IPS-15b (cell line): ENCODE data around the gene SLCO3A1.

Source experiments
- H3K27me3 ChIP-seq: one replicate; pipeline ENCODE4 v1.6.1; 2013; ENCODE audit warnings: low read length; ENCODE audit not compliant: control insufficient read depth, insufficient read depth
- H3K36me3 ChIP-seq: one replicate; pipeline ENCODE4 v1.6.1; 2013; ENCODE audit warnings: low read length; ENCODE audit not compliant: control insufficient read depth, insufficient read depth
- H3K4me1 ChIP-seq: one replicate; pipeline ENCODE4 v1.6.1; 2013; ENCODE audit warnings: mild to moderate bottlenecking, low read length; ENCODE audit not compliant: control insufficient read depth, insufficient read depth
- H3K4me3 ChIP-seq: one replicate; pipeline ENCODE4 v1.5.1; 2013; ENCODE audit warnings: low read depth, low read length
- H3K9ac ChIP-seq: one replicate; pipeline ENCODE4 v1.6.1; 2013; ENCODE audit warnings: low read depth, mild to moderate bottlenecking, low read length
- H3K9me3 ChIP-seq: one replicate; pipeline ENCODE4 v1.6.1; 2013; ENCODE audit warnings: mild to moderate bottlenecking, low read length; ENCODE audit not compliant: control insufficient read depth, insufficient read depth

Gene SLCO3A1

GRCh38 chr15:92073044-92073785, 219.7 kb downstream of the SLCO3A1 start:
- no peaks in the 10 kb centered on the region for H3K9me3 ChIP-seq
- no peaks in the 10 kb centered on the region for H3K36me3 ChIP-seq
- no peak overlapping the region for H3K9ac ChIP-seq
- H3K4me1 ChIP-seq, result peaks cover 2% of the 10 kb centered on the region
- H3K4me3 ChIP-seq, result no peak overlapping the region
- no peaks in the 10 kb centered on the region for H3K27me3 ChIP-seq

GRCh38 chr15:92074101-92074500, 220.6 kb downstream of the SLCO3A1 start:
- Histone ChIP-seq H3K9ac (no peak overlapping the region), H3K9me3 (no peaks in the 10 kb centered on the region)

GRCh38 chr15:92074646-92075045, 221.1 kb downstream of the SLCO3A1 start:
- no peak overlapping the region for H3K9ac ChIP-seq
- no peaks in the 10 kb centered on the region for H3K36me3 ChIP-seq
- no peaks in the 10 kb centered on the region for H3K27me3 ChIP-seq
- no peak overlapping the region for H3K4me3 ChIP-seq
- peaks cover 2% of the 10 kb centered on the region for H3K4me1 ChIP-seq
- no peaks in the 10 kb centered on the region for H3K9me3 ChIP-seq

More at GRCh38 chr15:92074101-92074500, 220.6 kb downstream of the SLCO3A1 start:
- Histone ChIP-seq H3K27me3 (no peaks in the 10 kb centered on the region), H3K36me3 (no peaks in the 10 kb centered on the region), H3K4me3 (no peak overlapping the region), H3K4me1 (peaks cover 2% of the 10 kb centered on the region)

GRCh38 chr15:92075764-92076163, 222.3 kb downstream of the SLCO3A1 start:
- H3K4me3 ChIP-seq, result no peak overlapping the region
- H3K27me3 ChIP-seq, result no peaks in the 10 kb centered on the region
- H3K36me3 ChIP-seq, result no peaks in the 10 kb centered on the region
- H3K9me3 ChIP-seq, result no peaks in the 10 kb centered on the region
- peaks cover 2% of the 10 kb centered on the region for H3K4me1 ChIP-seq
- H3K9ac ChIP-seq, result no peak overlapping the region

- H3K4me3 ChIP-seq, result no peak overlapping the region
- no peaks in the 10 kb centered on the region for H3K9me3 ChIP-seq
- H3K36me3 ChIP-seq, result no peaks in the 10 kb centered on the region
- no peaks in the 10 kb centered on the region for H3K27me3 ChIP-seq
- peaks cover 2% of the 10 kb centered on the region for H3K4me1 ChIP-seq
- H3K9ac ChIP-seq, result no peak overlapping the region
Observed at GRCh38 chr15:92076541-92076940, 223.0 kb downstream of the SLCO3A1 start.

- Histone ChIP-seq H3K27me3 (no peaks in the 10 kb centered on the region), H3K4me1 (peaks cover 2% of the 10 kb centered on the region), H3K4me3 (no peak overlapping the region), H3K36me3 (no peaks in the 10 kb centered on the region), H3K9ac (no peak overlapping the region), H3K9me3 (no peaks in the 10 kb centered on the region)
Observed at GRCh38 chr15:92077353-92078085, 224.0 kb downstream of the SLCO3A1 start.

- no peak overlapping the region for H3K9ac ChIP-seq
- peaks cover 2% of the 10 kb centered on the region for H3K4me1 ChIP-seq
- no peaks in the 10 kb centered on the region for H3K36me3 ChIP-seq
- H3K4me3 ChIP-seq, result no peak overlapping the region
- H3K27me3 ChIP-seq, result no peaks in the 10 kb centered on the region
- H3K9me3 ChIP-seq, result no peaks in the 10 kb centered on the region
Observed at GRCh38 chr15:92078270-92078669, 224.8 kb downstream of the SLCO3A1 start.

- Histone ChIP-seq H3K36me3 (no peaks in the 10 kb centered on the region), H3K4me3 (no peak overlapping the region), H3K27me3 (no peaks in the 10 kb centered on the region), H3K4me1 (peaks cover 2% of the 10 kb centered on the region), H3K9me3 (no peaks in the 10 kb centered on the region), H3K9ac (no peak overlapping the region)
Observed at GRCh38 chr15:92079047-92079446, 225.5 kb downstream of the SLCO3A1 start.

GRCh38 chr15:92079647-92080255, 226.2 kb downstream of the SLCO3A1 start:
- H3K4me3 ChIP-seq, result no peak overlapping the region
- H3K4me1 ChIP-seq, result no peaks in the 10 kb centered on the region
- no peak overlapping the region for H3K9ac ChIP-seq
- H3K36me3 ChIP-seq, result no peaks in the 10 kb centered on the region
- no peaks in the 10 kb centered on the region for H3K27me3 ChIP-seq
- H3K9me3 ChIP-seq, result no peaks in the 10 kb centered on the region

GRCh38 chr15:92082006-92082843, 228.7 kb downstream of the SLCO3A1 start:
- Histone ChIP-seq H3K36me3 (no peaks in the 10 kb centered on the region), H3K4me3 (no peak overlapping the region), H3K9me3 (no peaks in the 10 kb centered on the region), H3K27me3 (no peaks in the 10 kb centered on the region), H3K9ac (no peak overlapping the region), H3K4me1 (no peaks in the 10 kb centered on the region)

- H3K36me3 ChIP-seq, result no peaks in the 10 kb centered on the region
- H3K27me3 ChIP-seq, result no peaks in the 10 kb centered on the region
- H3K4me3 ChIP-seq, result no peak overlapping the region
- H3K9ac ChIP-seq, result no peak overlapping the region
- no peaks in the 10 kb centered on the region for H3K9me3 ChIP-seq
- no peaks in the 10 kb centered on the region for H3K4me1 ChIP-seq
Observed at GRCh38 chr15:92083190-92083589, 229.7 kb downstream of the SLCO3A1 start.
